GM12878 (cell line): Measurements from ENCODE around the gene MR1. TPM values are rescaled to one million over a fixed set of nuclear protein-coding genes. Genes with fewer than 3 reads are reported as not detected.

Source experiments
- ATAC-seq: fragments of 200-7000 bp; cut with Tn5 transposase; 3 replicates; pipeline ENCODE4 v1.9.1; 2020; ENCODE audit warnings: mild to moderate bottlenecking, moderate library complexity
- BruUV-seq: library from RNA; stranded (reverse); fragments of 400-500 nt; replicated peaks from 2 replicates; lab custom pipeline; 2021; lab: Mats Ljungman, UMichigan
- CTCF ChIA-PET: fragments of 300-600 bp; sonication (Branson Sonifier 250); formaldehyde crosslinking; extraction: SDS; loops from one replicate; lab custom pipeline; 2021; ENCODE audit warnings: inconsistent platforms; lab: Yijun Ruan, JAX
- POLR2A ChIA-PET: fragments of 350-600 bp; formaldehyde crosslinking; extraction: SDS; loops from one replicate; lab custom pipeline; 2021; ENCODE audit warnings: inconsistent platforms; lab: Charles Lee
- RAD21 ChIA-PET: fragments of 300-600 bp; sonication (Branson Sonifier 250); formaldehyde crosslinking; loops from one replicate; lab custom pipeline; 2023; ENCODE audit warnings: antibody characterized with exemption; ENCODE audit not compliant: unreplicated experiment; lab: Charles Lee
- SMC1A ChIA-PET: fragments of 300-600 bp; sonication (Branson Sonifier 250); formaldehyde crosslinking; loops from one replicate; lab custom pipeline; 2023; ENCODE audit not compliant: unreplicated experiment, uncharacterized antibody; lab: Charles Lee
- DNase-seq: peaks from one replicate; pipeline ENCODE4 v3.0.0-alpha.2; 2011; ENCODE audit warnings: low read depth, low spot score
- FAIRE-seq: peaks from 3 replicates; lab custom pipeline; 2011; peaks lifted over from hg19 to GRCh38; lab: Jason Lieb, UNC
- H2AFZ ChIP-seq: 2 replicates; pipeline ENCODE4 v1.6.0; 2011; ENCODE audit warnings: low read depth, low read length, control low read depth; ENCODE audit not compliant: control insufficient read depth
- H3K27ac ChIP-seq: 2 replicates; pipeline ENCODE4 v1.5.1; 2011; ENCODE audit warnings: control low read depth; ENCODE audit not compliant: control insufficient read depth, insufficient read depth
- H3K27me3 ChIP-seq, 2 experiments: replicated peaks in 1 of 2; 2 replicates each; pipeline versions ENCODE4 v1.6.0 to v1.6.1; 2011; ENCODE audit warnings: low read length in 1 of 2; ENCODE audit not compliant: control insufficient read depth in 2 of 2, insufficient read depth in 2 of 2
- H3K36me3 ChIP-seq, 2 experiments: 2 replicates each; pipeline ENCODE4 v1.5.1; 2011; ENCODE audit warnings: low read length in 1 of 2; ENCODE audit not compliant: control insufficient read depth in 2 of 2, insufficient read depth in 2 of 2
- H3K4me1 ChIP-seq: 2 replicates; pipeline ENCODE4 v1.6.1; 2011; ENCODE audit warnings: mild to moderate bottlenecking, low read length, moderate library complexity, mixed read lengths; ENCODE audit not compliant: control insufficient read depth, insufficient read depth
- H3K4me2 ChIP-seq: 2 replicates; pipeline ENCODE4 v1.6.0; 2011; ENCODE audit warnings: control low read depth; ENCODE audit not compliant: control insufficient read depth, insufficient read depth
- H3K4me3 ChIP-seq: fragments of 200-600 bp; sonication (generic); 2 replicates; pipeline ENCODE4 v1.5.1; 2016
- H3K79me2 ChIP-seq: 2 replicates; pipeline ENCODE4 v1.6.0; 2011; ENCODE audit warnings: low read length; ENCODE audit not compliant: control insufficient read depth, insufficient read depth
- H3K9ac ChIP-seq: 2 replicates; pipeline ENCODE4 v1.8.0; 2011; ENCODE audit warnings: low read length, control low read depth, mixed read lengths; ENCODE audit not compliant: control insufficient read depth, insufficient read depth
- H3K9me3 ChIP-seq: replicated peaks from 3 replicates; pipeline ENCODE4 v1.5.1; 2011; ENCODE audit warnings: mild to moderate bottlenecking, low read length; ENCODE audit not compliant: control insufficient read depth, insufficient read depth
- H4K20me1 ChIP-seq: 2 replicates; pipeline ENCODE4 v1.6.0; 2011; ENCODE audit not compliant: control insufficient read depth, insufficient read depth
- CHD2 ChIP-seq: IDR thresholded peaks from 2 replicates; pipeline ENCODE4 v1.6.1; 2011; ENCODE audit warnings: low read depth, low read length, improper control_type of control experiment, borderline replicate concordance
- EGR1 ChIP-seq, 2 experiments: IDR thresholded peaks; 1 replicate in 1 of 2; 2 replicates in 1 of 2; pipeline ENCODE4 v1.6.1; 2011 to 2012; ENCODE audit warnings: low read depth in 2 of 2, low read length in 2 of 2, borderline replicate concordance in 1 of 2, mild to moderate bottlenecking in 1 of 2, moderate library complexity in 1 of 2
- JUNB ChIP-seq: IDR thresholded peaks from 2 replicates; pipeline ENCODE4 v1.6.1; 2016; ENCODE audit warnings: antibody characterized with exemption, mild to moderate bottlenecking
- RAD21 ChIP-seq: IDR thresholded peaks from 2 replicates; pipeline ENCODE4 v1.6.1; 2011; ENCODE audit warnings: mild to moderate bottlenecking, low read depth, low read length, moderate library complexity; ENCODE audit not compliant: insufficient read depth
- RCOR1 ChIP-seq: conservative IDR thresholded peaks from 2 replicates; pipeline ENCODE4 v1.6.1; 2012; ENCODE audit warnings: low read depth, low read length, improper control_type of control experiment
- SIN3A ChIP-seq: IDR thresholded peaks from 2 replicates; pipeline ENCODE4 v1.6.1; 2012; ENCODE audit warnings: low read depth, low read length, improper control_type of control experiment
- SMC3 ChIP-seq: IDR thresholded peaks from 2 replicates; pipeline ENCODE4 v1.6.1; 2011; ENCODE audit warnings: low read length, improper control_type of control experiment, borderline replicate concordance
- SPI1 ChIP-seq: IDR thresholded peaks from 2 replicates; pipeline ENCODE4 v1.6.1; 2011; ENCODE audit warnings: low read depth, mild to moderate bottlenecking, low read length, moderate library complexity, borderline replicate concordance; ENCODE audit not compliant: insufficient read depth
- ZZZ3 ChIP-seq: IDR thresholded peaks from 2 replicates; pipeline ENCODE4 v1.6.1; 2011; ENCODE audit warnings: low read depth; ENCODE audit not compliant: control insufficient read depth, insufficient read length
- in situ Hi-C: fragments of 300-500 bp; cut with MboI; formaldehyde crosslinking; loops from 9 replicates; pipeline ENCODE4 v1.14.3; 2018; ENCODE audit warnings: mixed read lengths
- intact Hi-C: fragments of 100-400 bp; cut with micrococcal nuclease; formaldehyde crosslinking; loops from one replicate; pipeline ENCODE4 v1.14.2; 2022; ENCODE audit not compliant: unreplicated experiment
- polyA plus RNA-seq, 11 experiments: library from polyadenylated mRNA; depleted of rRNA in 4 of 11; unstranded in 6 of 11; stranded (reverse) in 5 of 11; fragments of >200 nt; fragmentation: Nextera tagmentation in 4 of 11; fragmentation: Illumina TruSeq in 1 of 11; extraction: Ambion mirVana in 4 of 11; extraction: Trizol in 1 of 11; gene quantifications; 1 replicate in 1 of 11; 2 replicates in 10 of 11; pipeline versions ENCODE4 v1.2.1 to v1.2.3, GENCODE V29; 2011 to 2016; ENCODE audit warnings: inconsistent platforms in 2 of 11, missing spikeins in 2 of 11, low read depth in 1 of 11
- total RNA-seq, 4 experiments: library from RNA; depleted of rRNA in 3 of 4; stranded (reverse); fragments of >200 nt in 3 of 4; fragmentation: Illumina TruSeq in 1 of 4; extraction: Trizol in 1 of 4; gene quantifications; 2 replicates each; pipeline versions ENCODE4 v1.2.1 to v1.2.3, GENCODE V29; 2013 to 2021
- TF ChIP-seq, protein P1 (sequence below): fragments of 150-350 bp; IDR thresholded peaks from 2 replicates; pipeline ENCODE4 v1.6.1; 2016; ENCODE audit warnings: low read depth, low read length
- TF ChIP-seq, protein P2 (sequence below): fragments of 450-650 bp; formaldehyde crosslinking; IDR thresholded peaks from 2 replicates; pipeline ENCODE4 v1.4.0; 2022; ENCODE audit warnings: mild to moderate bottlenecking, moderate library complexity

The MR1 gene
- total and polyA plus RNA-seq, 10 of the 15 experiments (the other 5 are each of a cell fraction or from before 2014, with no cell fraction given), result 24.7 to 65.9 (median 30.9) TPM

DNA sequence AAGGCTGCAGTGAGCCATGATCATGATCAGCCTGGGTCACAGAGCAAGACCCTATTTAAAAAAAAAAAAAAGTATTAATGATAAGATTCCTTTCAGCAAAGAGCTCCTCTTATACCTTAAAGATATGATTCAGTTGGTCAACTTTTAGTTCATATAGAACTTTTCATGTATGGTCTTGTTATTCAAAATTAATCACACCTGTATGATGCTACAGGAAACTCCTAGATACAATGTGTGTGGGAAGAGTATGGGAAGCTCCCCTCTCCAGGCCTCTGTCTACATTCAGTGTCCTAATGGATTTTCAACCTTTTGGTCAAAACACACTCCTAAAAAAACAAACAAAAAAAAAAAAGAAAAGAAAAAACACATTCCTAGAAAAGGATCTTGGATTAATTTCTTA, 17.1 kb downstream of the MR1 start:
- Histone ChIP-seq H3K9me3 (no peaks in the 10 kb centered on the region), H3K36me3 (peaks cover 0 to 30% of the 10 kb centered on the region in 2 experiments; a peak in 3 of 4 replicates), H3K9ac (no peak overlapping the region), H3K4me3 (no peak overlapping the region), H3K4me2 (no peak overlapping the region), H3K27me3 (no peaks in the 10 kb centered on the region), H3K27ac (no peak overlapping the region), H2AFZ (no peak overlapping the region), H4K20me1 (no peaks in the 10 kb centered on the region), H3K4me1 (no peaks in the 10 kb centered on the region), H3K79me2 (no peaks in the 10 kb centered on the region; the same call in 1 of the 2 replicates)
- intact Hi-C loops (no loop called here), in situ Hi-C loops (no loop called here)
- BruUV-seq, result no TSS peak
- ChIA-PET SMC1A (interaction anchor here (0.7 to 1.0 kb wide), 2 partner anchors 11 to 14 kb away, joined by 4 read pairs; no protein-coding TSS in a partner anchor), CTCF (interaction anchor here (0.7 to 1.2 kb wide), 2 partner anchors 13 to 18 kb away, joined by 3 to 4 read pairs; no protein-coding TSS in a partner anchor), POLR2A (interaction anchor here (0.7 kb wide), 1 partner anchor 165 kb away, joined by 3 read pairs; no protein-coding TSS in a partner anchor), RAD21 (no interaction called here)
- FAIRE-seq (no peak), DNase-seq (no peak), ATAC-seq (no peak)
- TF ChIP-seq JUNB (no peak), SPI1 (no peak), SMC3 (no peak), ZZZ3 (no peak), RAD21 (no peak), SIN3A (no peak), CHD2 (no peak), EGR1 (IDR thresholded peaks at IDR 0.05; ENCODE audit: borderline replicate concordance in 1 of 2, low read depth in 2 of 2, low read length in 2 of 2) (no peak), RCOR1 (no peak)
- TF ChIP-seq, protein P1, sequence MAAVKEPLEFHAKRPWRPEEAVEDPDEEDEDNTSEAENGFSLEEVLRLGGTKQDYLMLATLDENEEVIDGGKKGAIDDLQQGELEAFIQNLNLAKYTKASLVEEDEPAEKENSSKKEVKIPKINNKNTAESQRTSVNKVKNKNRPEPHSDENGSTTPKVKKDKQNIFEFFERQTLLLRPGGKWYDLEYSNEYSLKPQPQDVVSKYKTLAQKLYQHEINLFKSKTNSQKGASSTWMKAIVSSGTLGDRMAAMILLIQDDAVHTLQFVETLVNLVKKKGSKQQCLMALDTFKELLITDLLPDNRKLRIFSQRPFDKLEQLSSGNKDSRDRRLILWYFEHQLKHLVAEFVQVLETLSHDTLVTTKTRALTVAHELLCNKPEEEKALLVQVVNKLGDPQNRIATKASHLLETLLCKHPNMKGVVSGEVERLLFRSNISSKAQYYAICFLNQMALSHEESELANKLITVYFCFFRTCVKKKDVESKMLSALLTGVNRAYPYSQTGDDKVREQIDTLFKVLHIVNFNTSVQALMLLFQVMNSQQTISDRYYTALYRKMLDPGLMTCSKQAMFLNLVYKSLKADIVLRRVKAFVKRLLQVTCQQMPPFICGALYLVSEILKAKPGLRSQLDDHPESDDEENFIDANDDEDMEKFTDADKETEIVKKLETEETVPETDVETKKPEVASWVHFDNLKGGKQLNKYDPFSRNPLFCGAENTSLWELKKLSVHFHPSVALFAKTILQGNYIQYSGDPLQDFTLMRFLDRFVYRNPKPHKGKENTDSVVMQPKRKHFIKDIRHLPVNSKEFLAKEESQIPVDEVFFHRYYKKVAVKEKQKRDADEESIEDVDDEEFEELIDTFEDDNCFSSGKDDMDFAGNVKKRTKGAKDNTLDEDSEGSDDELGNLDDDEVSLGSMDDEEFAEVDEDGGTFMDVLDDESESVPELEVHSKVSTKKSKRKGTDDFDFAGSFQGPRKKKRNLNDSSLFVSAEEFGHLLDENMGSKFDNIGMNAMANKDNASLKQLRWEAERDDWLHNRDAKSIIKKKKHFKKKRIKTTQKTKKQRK, result no peak
- TF ChIP-seq, protein P2, sequence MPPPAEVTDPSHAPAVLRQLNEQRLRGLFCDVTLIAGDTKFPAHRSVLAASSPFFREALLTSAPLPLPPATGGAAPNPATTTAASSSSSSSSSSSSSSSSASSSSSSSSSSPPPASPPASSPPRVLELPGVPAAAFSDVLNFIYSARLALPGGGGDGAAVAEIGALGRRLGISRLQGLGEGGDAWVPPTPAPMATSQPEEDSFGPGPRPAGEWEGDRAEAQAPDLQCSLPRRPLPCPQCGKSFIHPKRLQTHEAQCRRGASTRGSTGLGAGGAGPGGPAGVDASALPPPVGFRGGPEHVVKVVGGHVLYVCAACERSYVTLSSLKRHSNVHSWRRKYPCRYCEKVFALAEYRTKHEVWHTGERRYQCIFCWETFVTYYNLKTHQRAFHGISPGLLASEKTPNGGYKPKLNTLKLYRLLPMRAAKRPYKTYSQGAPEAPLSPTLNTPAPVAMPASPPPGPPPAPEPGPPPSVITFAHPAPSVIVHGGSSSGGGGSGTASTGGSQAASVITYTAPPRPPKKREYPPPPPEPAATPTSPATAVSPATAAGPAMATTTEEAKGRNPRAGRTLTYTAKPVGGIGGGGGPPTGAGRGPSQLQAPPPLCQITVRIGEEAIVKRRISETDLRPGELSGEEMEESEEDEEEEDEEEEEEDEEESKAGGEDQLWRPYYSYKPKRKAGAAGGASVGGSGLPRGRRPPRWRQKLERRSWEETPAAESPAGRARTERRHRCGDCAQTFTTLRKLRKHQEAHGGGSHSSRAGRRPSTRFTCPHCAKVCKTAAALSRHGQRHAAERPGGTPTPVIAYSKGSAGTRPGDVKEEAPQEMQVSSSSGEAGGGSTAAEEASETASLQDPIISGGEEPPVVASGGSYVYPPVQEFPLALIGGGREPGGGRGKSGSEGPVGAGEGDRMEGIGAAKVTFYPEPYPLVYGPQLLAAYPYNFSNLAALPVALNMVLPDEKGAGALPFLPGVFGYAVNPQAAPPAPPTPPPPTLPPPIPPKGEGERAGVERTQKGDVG, result no peak
